ENCODE data around the gene MESD. TPM values are rescaled to one million over a fixed set of nuclear protein-coding genes. Genes with fewer than 3 reads are reported as not detected.

Gene MESD
- total and polyA plus RNA-seq, 2 of the 4 experiments (the other 2 are of a cell fraction), result 10.0 to 14.0 TPM

- dilution Hi-C loops (cut with HindIII; ENCODE audit: low sequenced_read_pairs, unreplicated experiment) (no loop called here), intact Hi-C loops (cut with micrococcal nuclease) (no loop called here)
- CTCF ChIA-PET, result no interaction called here
Measured at GRCh38 chr15:80912673-80913072, 76.9 kb downstream of the MESD start.

More at GRCh38 chr15:80912673-80913072, 76.9 kb downstream of the MESD start:
- peaks cover 64% of the 10 kb centered on the region for H3K36me3 ChIP-seq (ENCODE audit: control insufficient read depth, insufficient read depth, low read length)
- H3K4me3 ChIP-seq (ENCODE audit: insufficient read depth, low read depth, low read length), result no peak overlapping the region
- no peaks in the 10 kb centered on the region for H3K27me3 ChIP-seq (ENCODE audit: control insufficient read depth, insufficient read depth, low read length)
- no peaks in the 10 kb centered on the region for H3K9me3 ChIP-seq (ENCODE audit: control insufficient read depth, insufficient read depth, low read length)
- H3K56ac ChIP-seq (ENCODE audit: extremely low read depth, insufficient read depth, low read length), result no peak overlapping the region
- H3K4me1 ChIP-seq (ENCODE audit: control insufficient read depth, insufficient read depth, low read length), result no peaks in the 10 kb centered on the region; the same call in 1 of the 2 replicates
- DNase-seq (no peak), ATAC-seq (ENCODE audit: low read depth) (no peak)
- in situ Hi-C loops (cut with MboI; ENCODE audit: low sequenced_read_pairs), result no loop called here
- no peak overlapping the region for H3K4me2 ChIP-seq (ENCODE audit: low read depth, low read length)
- H2AFZ ChIP-seq (replicated peaks; ENCODE audit: low read length, poor library complexity), result no peak overlapping the region
- no peak overlapping the region for H2BK120ac ChIP-seq (ENCODE audit: low read depth, low read length)
- H2BK5ac ChIP-seq (ENCODE audit: low read depth, low read length, poor library complexity, severe bottlenecking), result no peak overlapping the region
- no peak overlapping the region for H4K8ac ChIP-seq (ENCODE audit: low read depth in 2 of 2, low read length in 2 of 2)
- no peak overlapping the region for H2BK15ac ChIP-seq (ENCODE audit: low read depth, low read length)
- H3K9me1 ChIP-seq (ENCODE audit: insufficient read depth, low read length), result no peaks in the 10 kb centered on the region
- no TSS peak for BruUV-seq (replicated peaks)
- POLR2A ChIA-PET (ENCODE audit: unreplicated experiment), result no interaction called here
- no peak overlapping the region for H3K27ac ChIP-seq (ENCODE audit: insufficient read depth, low read length)
- H3K14ac ChIP-seq (replicated peaks; ENCODE audit: low read depth, low read length), result no peak overlapping the region
- no peak overlapping the region for H3K23ac ChIP-seq (ENCODE audit: low read depth, low read length)
- H4K5ac ChIP-seq (ENCODE audit: low read depth, low read length), result no peak overlapping the region
- H2AK5ac ChIP-seq (ENCODE audit: low read depth, low read length), result no peak overlapping the region
- peaks cover 26% of the 10 kb centered on the region; the same call in 1 of the 2 replicates for H4K20me1 ChIP-seq (ENCODE audit: insufficient read depth, low read length)
- no peak overlapping the region for H3K18ac ChIP-seq (ENCODE audit: low read depth, low read length)
- no peak for TF ChIP-seq MAZ (IDR thresholded peaks at IDR 0.05; ENCODE audit: borderline replicate concordance, low read depth, low read length)
- TF ChIP-seq, protein P1, sequence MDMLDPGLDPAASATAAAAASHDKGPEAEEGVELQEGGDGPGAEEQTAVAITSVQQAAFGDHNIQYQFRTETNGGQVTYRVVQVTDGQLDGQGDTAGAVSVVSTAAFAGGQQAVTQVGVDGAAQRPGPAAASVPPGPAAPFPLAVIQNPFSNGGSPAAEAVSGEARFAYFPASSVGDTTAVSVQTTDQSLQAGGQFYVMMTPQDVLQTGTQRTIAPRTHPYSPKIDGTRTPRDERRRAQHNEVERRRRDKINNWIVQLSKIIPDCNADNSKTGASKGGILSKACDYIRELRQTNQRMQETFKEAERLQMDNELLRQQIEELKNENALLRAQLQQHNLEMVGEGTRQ (IDR thresholded peaks at IDR 0.05; ENCODE audit: low read depth, low read length), result no peak
- TF ChIP-seq, protein P2, sequence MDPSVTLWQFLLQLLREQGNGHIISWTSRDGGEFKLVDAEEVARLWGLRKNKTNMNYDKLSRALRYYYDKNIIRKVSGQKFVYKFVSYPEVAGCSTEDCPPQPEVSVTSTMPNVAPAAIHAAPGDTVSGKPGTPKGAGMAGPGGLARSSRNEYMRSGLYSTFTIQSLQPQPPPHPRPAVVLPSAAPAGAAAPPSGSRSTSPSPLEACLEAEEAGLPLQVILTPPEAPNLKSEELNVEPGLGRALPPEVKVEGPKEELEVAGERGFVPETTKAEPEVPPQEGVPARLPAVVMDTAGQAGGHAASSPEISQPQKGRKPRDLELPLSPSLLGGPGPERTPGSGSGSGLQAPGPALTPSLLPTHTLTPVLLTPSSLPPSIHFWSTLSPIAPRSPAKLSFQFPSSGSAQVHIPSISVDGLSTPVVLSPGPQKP (IDR thresholded peaks at IDR 0.05; ENCODE audit: borderline replicate concordance, low read depth, low read length), result no peak
- no peak for TF ChIP-seq FOS (IDR thresholded peaks at IDR 0.05; ENCODE audit: low read depth, low read length)
- no peak for TF ChIP-seq CEBPB (IDR thresholded peaks at IDR 0.05; ENCODE audit: low read depth, low read length)
- no peak for TF ChIP-seq RCOR1 (IDR thresholded peaks at IDR 0.05; ENCODE audit: insufficient replicate concordance, low read length)
- no peak for TF ChIP-seq RAD21 (IDR thresholded peaks at IDR 0.05; ENCODE audit: low read length)
- no peak for TF ChIP-seq POLR2A (IDR thresholded peaks at IDR 0.05; ENCODE audit: low read depth, low read length)
- no peak for TF ChIP-seq MXI1 (IDR thresholded peaks at IDR 0.05; ENCODE audit: borderline replicate concordance, low read depth, low read length)
- no peak for TF ChIP-seq BHLHE40 (IDR thresholded peaks at IDR 0.05; ENCODE audit: low read depth, low read length)
- no peak for TF ChIP-seq RFX5 (IDR thresholded peaks at IDR 0.05; ENCODE audit: low read depth, low read length)
- TF ChIP-seq NFE2L2 (IDR thresholded peaks at IDR 0.05; ENCODE audit: low read depth, low read length), result no peak
- no peak for TF ChIP-seq CHD1 (IDR thresholded peaks at IDR 0.05; ENCODE audit: low read depth, low read length)
- TF ChIP-seq, protein P3, sequence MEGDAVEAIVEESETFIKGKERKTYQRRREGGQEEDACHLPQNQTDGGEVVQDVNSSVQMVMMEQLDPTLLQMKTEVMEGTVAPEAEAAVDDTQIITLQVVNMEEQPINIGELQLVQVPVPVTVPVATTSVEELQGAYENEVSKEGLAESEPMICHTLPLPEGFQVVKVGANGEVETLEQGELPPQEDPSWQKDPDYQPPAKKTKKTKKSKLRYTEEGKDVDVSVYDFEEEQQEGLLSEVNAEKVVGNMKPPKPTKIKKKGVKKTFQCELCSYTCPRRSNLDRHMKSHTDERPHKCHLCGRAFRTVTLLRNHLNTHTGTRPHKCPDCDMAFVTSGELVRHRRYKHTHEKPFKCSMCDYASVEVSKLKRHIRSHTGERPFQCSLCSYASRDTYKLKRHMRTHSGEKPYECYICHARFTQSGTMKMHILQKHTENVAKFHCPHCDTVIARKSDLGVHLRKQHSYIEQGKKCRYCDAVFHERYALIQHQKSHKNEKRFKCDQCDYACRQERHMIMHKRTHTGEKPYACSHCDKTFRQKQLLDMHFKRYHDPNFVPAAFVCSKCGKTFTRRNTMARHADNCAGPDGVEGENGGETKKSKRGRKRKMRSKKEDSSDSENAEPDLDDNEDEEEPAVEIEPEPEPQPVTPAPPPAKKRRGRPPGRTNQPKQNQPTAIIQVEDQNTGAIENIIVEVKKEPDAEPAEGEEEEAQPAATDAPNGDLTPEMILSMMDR (conservative IDR thresholded peaks at IDR 0.05; ENCODE audit: low read depth, low read length), result no peak
- no peak for TF ChIP-seq SMC3 (IDR thresholded peaks at IDR 0.05; ENCODE audit: low read depth, low read length)
- no peak for TF ChIP-seq MAFK (IDR thresholded peaks at IDR 0.05; ENCODE audit: low read depth, low read length)
- no peak overlapping the region for H3K4ac ChIP-seq (ENCODE audit: low read depth, low read length)
- WGBS, 2 experiments (ENCODE audit: extremely low coverage in 2 of 2, insufficient read length in 1 of 2), result 80% methylated on average over 1 of the region's 6 CpGs; no CpG with 5 or more reads in 1 of the 2 experiments
- H3K9ac ChIP-seq (ENCODE audit: low read depth, low read length), result no peak overlapping the region
- no peak overlapping the region for H4K91ac ChIP-seq (ENCODE audit: insufficient read depth, low read depth, low read length)
- no peak overlapping the region for H2BK20ac ChIP-seq (ENCODE audit: low read depth, low read length)
- H3K79me1 ChIP-seq (ENCODE audit: low read depth in 1 of 2, low read length in 2 of 2), result 0 out of 4 replicates have a peak, but pooled peaks cover 0 to 3% of the 10 kb centered on the region in 2 experiments
- no peak overlapping the region for H2AK9ac ChIP-seq (replicated peaks; ENCODE audit: low read depth, low read length, poor library complexity)

All from IMR-90 (cell line).